HCT116 (cell line): ENCODE measurements around the gene CACNA2D3. TPM values are rescaled to one million over a fixed set of nuclear protein-coding genes. Genes with fewer than 3 reads are reported as not detected.

ENCODE experiments used
- ATAC-seq: fragments of 200-7000 bp; cut with Tn5 transposase; 2 replicates; pipeline ENCODE4 v1.9.1; 2020; ENCODE audit warnings: mild to moderate bottlenecking, moderate library complexity
- BruUV-seq: library from RNA; stranded (reverse); fragments of 400-500 nt; replicated peaks from 2 replicates; lab custom pipeline; 2021; lab: Mats Ljungman, UMichigan
- CTCF ChIA-PET: fragments of 300-600 bp; sonication (Branson Sonifier 250); formaldehyde crosslinking; loops from one replicate; lab custom pipeline; 2021; ENCODE audit warnings: antibody characterized with exemption; lab: Charles Lee
- POLR2A ChIA-PET: fragments of 300-600, 350-600 bp; sonication (Branson Sonifier 250); formaldehyde crosslinking; loops from one replicate; lab custom pipeline; 2021; ENCODE audit warnings: antibody characterized with exemption; lab: Charles Lee
- RAD21 ChIA-PET, 2 experiments: fragments of 300-600 bp; sonication (Branson Sonifier 250); formaldehyde crosslinking; loops; one replicate each; lab custom pipeline; 2023; ENCODE audit warnings: low total read pairs in 2 of 2; ENCODE audit not compliant: uncharacterized antibody in 2 of 2, unreplicated experiment in 2 of 2, low non-redundant PET in 1 of 2; lab: Charles Lee
- DNase-seq: peaks from one replicate; pipeline ENCODE4 v3.0.0-alpha.2; 2010; ENCODE audit warnings: low read depth, low spot score
- H2AFZ ChIP-seq: fragments of 200-600 bp; shearing (Covaris generic), sonication (generic); 2 replicates; pipeline ENCODE4 v1.6.1; 2017; ENCODE audit warnings: low read depth, mixed run types, mixed read lengths, antibody characterized with exemption, low read length; ENCODE audit not compliant: poor library complexity, severe bottlenecking
- H3K27ac ChIP-seq: 2 replicates; pipeline ENCODE4 v1.5.1; 2012; ENCODE audit warnings: low read depth, low read length
- H3K27me3 ChIP-seq: fragments of 200-600 bp; sonication (generic); 2 replicates; pipeline ENCODE4 v1.6.1; 2016; ENCODE audit warnings: mixed run types, low read length, mixed read lengths; ENCODE audit not compliant: insufficient read depth
- H3K36me3 ChIP-seq, 2 experiments: fragments of 200-500 bp in 1 of 2; fragments of 200-600 bp in 1 of 2; sonication (Bioruptor generic) in 1 of 2; sonication (generic) in 1 of 2; 2 replicates each; pipeline versions ENCODE4 v1.5.1 to v1.6.1; 2014 to 2016; ENCODE audit warnings: low read length in 2 of 2, inconsistent platforms in 1 of 2, mixed read lengths in 1 of 2, mixed run types in 1 of 2; ENCODE audit not compliant: insufficient read depth in 2 of 2, control insufficient read depth in 1 of 2
- H3K4me1 ChIP-seq, 2 experiments: fragments of 200-600 bp in 1 of 2; sonication (generic) in 1 of 2; 2 replicates each; pipeline versions ENCODE4 v1.5.1 to v1.6.1; 2012 to 2017; ENCODE audit warnings: low read length in 2 of 2, inconsistent platforms in 1 of 2, mild to moderate bottlenecking in 1 of 2, mixed read lengths in 1 of 2, mixed run types in 1 of 2, moderate library complexity in 1 of 2; ENCODE audit not compliant: insufficient read depth in 2 of 2, control insufficient read depth in 1 of 2
- H3K4me2 ChIP-seq: fragments of 200-600 bp; sonication (generic); 2 replicates; pipeline ENCODE4 v1.6.1; 2017; ENCODE audit warnings: mixed run types, low read length, mixed read lengths
- H3K4me3 ChIP-seq, 2 experiments: fragments of 200-600 bp in 1 of 2; sonication (generic) in 1 of 2; replicated peaks in 1 of 2; 2 replicates each; pipeline ENCODE4 v1.5.1; 2011 to 2016; ENCODE audit warnings: low read length in 2 of 2, control low read depth in 1 of 2, low read depth in 1 of 2, mild to moderate bottlenecking in 1 of 2, mixed read lengths in 1 of 2, mixed run types in 1 of 2
- H3K79me2 ChIP-seq: fragments of 200-600 bp; sonication (generic); 2 replicates; pipeline ENCODE4 v1.6.1; 2017; ENCODE audit warnings: mild to moderate bottlenecking, mixed run types, low read length, moderate library complexity, mixed read lengths; ENCODE audit not compliant: insufficient read depth
- H3K9ac ChIP-seq: fragments of 200-600 bp; sonication (generic); 2 replicates; pipeline ENCODE4 v1.6.1; 2016; ENCODE audit warnings: low read length, mixed read lengths
- H3K9me2 ChIP-seq: fragments of 200-600 bp; sonication (generic), shearing (Covaris generic); 2 replicates; pipeline ENCODE4 v1.6.1; 2017; ENCODE audit warnings: mixed run types, mild to moderate bottlenecking, moderate library complexity; ENCODE audit not compliant: insufficient read depth
- H3K9me3 ChIP-seq, 2 experiments: fragments of 200-500 bp in 1 of 2; fragments of 200-600 bp in 1 of 2; sonication (Bioruptor generic) in 1 of 2; sonication (generic) in 1 of 2; 2 replicates each; pipeline ENCODE4 v1.6.1; 2014 to 2017; ENCODE audit warnings: low read length in 2 of 2, mixed read lengths in 2 of 2, inconsistent platforms in 1 of 2, low read depth in 1 of 2, mild to moderate bottlenecking in 1 of 2, mixed run types in 1 of 2, moderate library complexity in 1 of 2; ENCODE audit not compliant: control insufficient read depth in 1 of 2, insufficient read depth in 1 of 2
- H4K20me1 ChIP-seq: fragments of 200-600 bp; sonication (generic), shearing (Covaris generic); 2 replicates; pipeline ENCODE4 v1.6.1; 2017; ENCODE audit warnings: mixed run types, mild to moderate bottlenecking, moderate library complexity; ENCODE audit not compliant: insufficient read depth
- ATF3 ChIP-seq: IDR thresholded peaks from 2 replicates; pipeline ENCODE4 v1.6.1; 2012
- CBX3 ChIP-seq: IDR thresholded peaks from 2 replicates; pipeline ENCODE4 v1.6.1; 2012; ENCODE audit warnings: low read depth
- CTCF ChIP-seq, 3 experiments: fragments of 200-600 bp in 1 of 3; sonication (generic) in 1 of 3; IDR thresholded peaks in 2 of 3; conservative IDR thresholded peaks in 1 of 3; 2 replicates each; pipeline ENCODE4 v1.5.1; 2012 to 2017; ENCODE audit warnings: low read depth in 2 of 3, low read length in 2 of 3, antibody characterized with exemption in 1 of 3, borderline replicate concordance in 1 of 3, control low read depth in 1 of 3, mild to moderate bottlenecking in 1 of 3, mixed read lengths in 1 of 3, mixed run types in 1 of 3, moderate library complexity in 1 of 3; ENCODE audit not compliant: insufficient read depth in 1 of 3
- EGR1 ChIP-seq: IDR thresholded peaks from 2 replicates; pipeline ENCODE4 v1.6.1; 2012; ENCODE audit warnings: low read depth
- EZH2 ChIP-seq: fragments of 200-600 bp; sonication (generic); IDR thresholded peaks from 2 replicates; pipeline ENCODE4 v1.6.1; 2017; ENCODE audit warnings: antibody characterized with exemption, mixed run types
- EZH2phosphoT487 ChIP-seq: fragments of 200-600 bp; IDR thresholded peaks from 2 replicates; pipeline ENCODE4 v1.6.1; 2018; ENCODE audit warnings: antibody characterized with exemption, borderline replicate concordance
- FOSL1 ChIP-seq: IDR thresholded peaks from 2 replicates; pipeline ENCODE4 v1.6.1; 2012; ENCODE audit warnings: low read depth
- MAX ChIP-seq: IDR thresholded peaks from 2 replicates; pipeline ENCODE4 v1.6.1; 2012
- POLR2A ChIP-seq: IDR thresholded peaks from 2 replicates; pipeline ENCODE4 v1.7.0; 2011; ENCODE audit warnings: borderline replicate concordance; ENCODE audit not compliant: insufficient read depth, insufficient read length; ENCODE audit errors: extremely low read depth
- POLR2AphosphoS5 ChIP-seq: IDR thresholded peaks from 2 replicates; pipeline ENCODE4 v1.6.1; 2011; ENCODE audit warnings: mild to moderate bottlenecking, low read depth, low read length, moderate library complexity
- SIN3A ChIP-seq: IDR thresholded peaks from 2 replicates; pipeline ENCODE4 v1.6.1; 2012; ENCODE audit warnings: low read depth
- SP1 ChIP-seq: IDR thresholded peaks from 2 replicates; pipeline ENCODE4 v1.6.1; 2012; ENCODE audit warnings: low read depth
- SRF ChIP-seq: IDR thresholded peaks from 2 replicates; pipeline ENCODE4 v1.6.1; 2012; ENCODE audit warnings: low read depth
- TCF7L2 ChIP-seq: IDR thresholded peaks from 2 replicates; pipeline ENCODE4 v1.7.0; 2011; ENCODE audit warnings: borderline replicate concordance, inconsistent platforms; ENCODE audit not compliant: insufficient read depth, insufficient read length; ENCODE audit errors: extremely low read depth
- ZFX ChIP-seq: fragments of 450-650 bp; IDR thresholded peaks from 2 replicates; pipeline ENCODE4 v1.6.1; 2017
- intact Hi-C: fragments of 100-400 bp; cut with micrococcal nuclease; formaldehyde crosslinking; loops from 2 replicates; pipeline ENCODE4 v1.10.0; 2022
- total RNA-seq: library from RNA; stranded (reverse); gene quantifications from one replicate; pipeline ENCODE4 v1.2.1, GENCODE V29; 2021; ENCODE audit not compliant: unreplicated experiment
- TF ChIP-seq, protein P1 (sequence below): IDR thresholded peaks from 2 replicates; pipeline ENCODE4 v1.6.1; 2012; ENCODE audit warnings: low read depth

Gene CACNA2D3
- total RNA-seq, 1 experiment from 2014 or later, result 0.20 TPM

- Histone ChIP-seq H3K4me3 (no peak overlapping the region), H3K9ac (no peak overlapping the region), H3K4me2 (no peak overlapping the region), H3K4me1 (no peaks in the 10 kb centered on the region), H3K79me2 (no peaks in the 10 kb centered on the region), H3K9me2 (no peaks in the 10 kb centered on the region), H4K20me1 (no peaks in the 10 kb centered on the region), H3K36me3 (no peaks in the 10 kb centered on the region), H3K27me3 (no peaks in the 10 kb centered on the region), H3K27ac (no peak overlapping the region), H2AFZ (no peak overlapping the region), H3K9me3 (peaks cover 0 to 3% of the 10 kb centered on the region in 2 experiments; a peak in 2 of 4 replicates)
- BruUV-seq, result no TSS peak
- RAD21 ChIA-PET, result no interaction called here
- DNase-seq, result no peak
- CTCF ChIA-PET, result no interaction called here
- intact Hi-C loops, result no loop called here
- ATAC-seq, result no peak
- POLR2A ChIA-PET, result no interaction called here
- TF ChIP-seq CBX3, result no peak
These were observed 452.7 kb downstream of the CACNA2D3 start for GRCh38 chr3:54574906-54575617.

DNA sequence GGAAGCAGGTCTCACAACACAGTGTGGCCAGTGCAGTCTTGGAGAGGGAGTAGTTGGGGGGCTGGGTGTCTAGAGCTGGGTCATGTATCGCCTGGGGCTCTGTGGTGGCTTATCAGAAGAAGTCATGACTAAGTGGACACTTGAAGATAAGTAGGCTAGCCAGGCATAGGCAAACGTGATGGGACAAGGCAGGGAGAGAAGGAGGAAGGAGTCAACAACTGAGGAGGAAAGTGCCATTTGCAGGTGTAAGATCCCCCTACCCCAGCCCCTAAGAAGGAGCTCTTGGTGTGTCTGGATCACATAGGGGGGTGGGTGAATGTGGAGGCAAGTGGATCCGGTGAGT is 453.2 kb downstream of the CACNA2D3 start:
- intact Hi-C loops, result no loop called here
- Histone ChIP-seq H3K9me2 (no peaks in the 10 kb centered on the region), H3K9me3 (peaks cover 0 to 3% of the 10 kb centered on the region in 2 experiments; a peak in 2 of 4 replicates), H3K36me3 (no peaks in the 10 kb centered on the region), H3K9ac (no peak overlapping the region), H3K79me2 (no peaks in the 10 kb centered on the region), H3K4me2 (no peak overlapping the region), H3K27ac (no peak overlapping the region), H2AFZ (no peak overlapping the region), H3K27me3 (no peaks in the 10 kb centered on the region), H3K4me3 (no peak overlapping the region), H3K4me1 (no peaks in the 10 kb centered on the region), H4K20me1 (no peaks in the 10 kb centered on the region)
- ChIA-PET RAD21 (no interaction called here), CTCF (no interaction called here), POLR2A (no interaction called here)
- no TSS peak for BruUV-seq
- DNase-seq (no peak), ATAC-seq (no peak)
- TF ChIP-seq EZH2phosphoT487, result no peak
- no peak for TF ChIP-seq SRF
- TF ChIP-seq, protein P1, sequence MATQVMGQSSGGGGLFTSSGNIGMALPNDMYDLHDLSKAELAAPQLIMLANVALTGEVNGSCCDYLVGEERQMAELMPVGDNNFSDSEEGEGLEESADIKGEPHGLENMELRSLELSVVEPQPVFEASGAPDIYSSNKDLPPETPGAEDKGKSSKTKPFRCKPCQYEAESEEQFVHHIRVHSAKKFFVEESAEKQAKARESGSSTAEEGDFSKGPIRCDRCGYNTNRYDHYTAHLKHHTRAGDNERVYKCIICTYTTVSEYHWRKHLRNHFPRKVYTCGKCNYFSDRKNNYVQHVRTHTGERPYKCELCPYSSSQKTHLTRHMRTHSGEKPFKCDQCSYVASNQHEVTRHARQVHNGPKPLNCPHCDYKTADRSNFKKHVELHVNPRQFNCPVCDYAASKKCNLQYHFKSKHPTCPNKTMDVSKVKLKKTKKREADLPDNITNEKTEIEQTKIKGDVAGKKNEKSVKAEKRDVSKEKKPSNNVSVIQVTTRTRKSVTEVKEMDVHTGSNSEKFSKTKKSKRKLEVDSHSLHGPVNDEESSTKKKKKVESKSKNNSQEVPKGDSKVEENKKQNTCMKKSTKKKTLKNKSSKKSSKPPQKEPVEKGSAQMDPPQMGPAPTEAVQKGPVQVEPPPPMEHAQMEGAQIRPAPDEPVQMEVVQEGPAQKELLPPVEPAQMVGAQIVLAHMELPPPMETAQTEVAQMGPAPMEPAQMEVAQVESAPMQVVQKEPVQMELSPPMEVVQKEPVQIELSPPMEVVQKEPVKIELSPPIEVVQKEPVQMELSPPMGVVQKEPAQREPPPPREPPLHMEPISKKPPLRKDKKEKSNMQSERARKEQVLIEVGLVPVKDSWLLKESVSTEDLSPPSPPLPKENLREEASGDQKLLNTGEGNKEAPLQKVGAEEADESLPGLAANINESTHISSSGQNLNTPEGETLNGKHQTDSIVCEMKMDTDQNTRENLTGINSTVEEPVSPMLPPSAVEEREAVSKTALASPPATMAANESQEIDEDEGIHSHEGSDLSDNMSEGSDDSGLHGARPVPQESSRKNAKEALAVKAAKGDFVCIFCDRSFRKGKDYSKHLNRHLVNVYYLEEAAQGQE, result no peak
- TF ChIP-seq FOSL1, result no peak
- no peak for TF ChIP-seq TCF7L2
- no peak for TF ChIP-seq SP1
- TF ChIP-seq ATF3, result no peak
- TF ChIP-seq POLR2A, result no peak
- no peak for TF ChIP-seq ZFX
- TF ChIP-seq SIN3A, result no peak
- no peak for TF ChIP-seq EGR1
- no peak for TF ChIP-seq MAX
- TF ChIP-seq CTCF (IDR thresholded peaks at IDR 0.05 in 2 of 3, conservative IDR thresholded peaks at IDR 0.05 in 1 of 3; ENCODE audit: borderline replicate concordance in 1 of 3, insufficient read depth in 1 of 3, low read depth in 2 of 3, low read length in 2 of 3), result no peak
- no peak for TF ChIP-seq POLR2AphosphoS5
- TF ChIP-seq EZH2, result no peak
